Sigmoid colon (tissue), 4 donors: ENCODE data around the gene CST9.

Source experiments
- EP300 ChIP-seq, 4 donors: sonication (generic); formaldehyde crosslinking; IDR thresholded peaks; one replicate each; pipeline ENCODE4 v1.6.1; 2017; ENCODE audit warnings: antibody characterized with exemption in 4 of 4
- POLR2A ChIP-seq, 2 donors: fragments of 450-650 bp; IDR thresholded peaks; one replicate each; pipeline ENCODE4 v1.6.1; 2016; ENCODE audit warnings: antibody characterized with exemption in 2 of 2, mild to moderate bottlenecking in 2 of 2, moderate library complexity in 2 of 2
- TF ChIP-seq, protein P1 (sequence below), 4 experiments: fragments of 450-650 bp in 3 of 4; fragments of 200-600 bp in 1 of 4; IDR thresholded peaks; one replicate each; pipeline ENCODE4 v1.5.1; 2016 to 2019; ENCODE audit warnings: antibody characterized with exemption in 4 of 4, mild to moderate bottlenecking in 3 of 4, moderate library complexity in 2 of 4

DNA sequence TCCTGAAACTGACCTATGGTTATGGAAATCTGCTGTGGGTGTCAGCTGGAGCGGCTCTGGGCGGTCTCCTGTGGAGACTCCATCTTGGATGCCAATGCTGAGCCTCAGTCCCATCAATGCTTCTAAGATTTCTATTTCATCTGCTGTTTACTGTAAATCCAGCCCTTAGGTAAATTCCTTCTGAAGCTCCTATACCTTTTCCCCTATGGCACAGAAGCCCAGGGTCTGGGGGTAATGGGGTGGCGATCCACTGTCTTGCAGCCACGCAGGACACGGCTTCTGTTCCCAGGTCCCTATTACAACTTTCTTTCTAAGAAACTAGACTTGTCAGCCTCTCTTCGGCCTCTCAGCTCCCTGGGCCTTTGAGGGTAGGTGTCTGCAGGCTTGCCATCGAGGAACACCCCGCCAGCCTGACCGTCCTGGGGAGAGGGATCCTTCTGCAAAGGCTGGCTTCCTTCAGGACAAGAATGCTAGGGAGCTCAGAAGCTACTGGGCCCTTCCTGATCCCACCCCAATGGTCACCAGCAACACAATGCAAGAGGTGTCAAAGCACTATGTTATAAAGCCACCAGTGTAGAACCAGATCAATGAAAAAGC, 25.6 kb upstream of the CST9 start:
- TF ChIP-seq, protein P1, sequence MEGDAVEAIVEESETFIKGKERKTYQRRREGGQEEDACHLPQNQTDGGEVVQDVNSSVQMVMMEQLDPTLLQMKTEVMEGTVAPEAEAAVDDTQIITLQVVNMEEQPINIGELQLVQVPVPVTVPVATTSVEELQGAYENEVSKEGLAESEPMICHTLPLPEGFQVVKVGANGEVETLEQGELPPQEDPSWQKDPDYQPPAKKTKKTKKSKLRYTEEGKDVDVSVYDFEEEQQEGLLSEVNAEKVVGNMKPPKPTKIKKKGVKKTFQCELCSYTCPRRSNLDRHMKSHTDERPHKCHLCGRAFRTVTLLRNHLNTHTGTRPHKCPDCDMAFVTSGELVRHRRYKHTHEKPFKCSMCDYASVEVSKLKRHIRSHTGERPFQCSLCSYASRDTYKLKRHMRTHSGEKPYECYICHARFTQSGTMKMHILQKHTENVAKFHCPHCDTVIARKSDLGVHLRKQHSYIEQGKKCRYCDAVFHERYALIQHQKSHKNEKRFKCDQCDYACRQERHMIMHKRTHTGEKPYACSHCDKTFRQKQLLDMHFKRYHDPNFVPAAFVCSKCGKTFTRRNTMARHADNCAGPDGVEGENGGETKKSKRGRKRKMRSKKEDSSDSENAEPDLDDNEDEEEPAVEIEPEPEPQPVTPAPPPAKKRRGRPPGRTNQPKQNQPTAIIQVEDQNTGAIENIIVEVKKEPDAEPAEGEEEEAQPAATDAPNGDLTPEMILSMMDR (IDR thresholded peaks at IDR 0.05) = no peak
- no peak for TF ChIP-seq EP300 (IDR thresholded peaks at IDR 0.05)
- TF ChIP-seq POLR2A (IDR thresholded peaks at IDR 0.05) = no peak
